H1 (cell line): ENCODE results near the gene ATP1A3. TPM values are rescaled to one million over a fixed set of nuclear protein-coding genes. Genes with fewer than 3 reads are reported as not detected.

ENCODE experiments used
- CBX8 ChIP-seq: fragments of 300-800, 300-1000 bp; sonication (generic); IDR thresholded peaks from 2 replicates; pipeline ENCODE4 v1.7.1; 2016; ENCODE audit warnings: low read depth, low read length, borderline replicate concordance
- CTBP2 ChIP-seq: IDR thresholded peaks from 2 replicates; pipeline ENCODE4 v1.7.0; 2011; ENCODE audit warnings: borderline replicate concordance, mild to moderate bottlenecking, moderate library complexity, mixed read lengths, low read length; ENCODE audit not compliant: insufficient read depth, insufficient read length
- EZH2 ChIP-seq: fragments of 200-600 bp; sonication (generic); IDR thresholded peaks from 2 replicates; pipeline ENCODE4 v1.7.1; 2012; ENCODE audit warnings: low read depth, mild to moderate bottlenecking, moderate library complexity, low read length, inconsistent platforms; ENCODE audit not compliant: severe bottlenecking
- RNF2 ChIP-seq: fragments of 200-900, 300-1000 bp; sonication (generic); IDR thresholded peaks from 2 replicates; pipeline ENCODE4 v1.7.1; 2016; ENCODE audit warnings: borderline replicate concordance, low read depth, mild to moderate bottlenecking, antibody characterized with exemption, low read length; ENCODE audit not compliant: poor library complexity, severe bottlenecking; ENCODE audit errors: missing control alignments
- SIX5 ChIP-seq: IDR thresholded peaks from 2 replicates; pipeline ENCODE4 v1.6.1; 2011; ENCODE audit warnings: mild to moderate bottlenecking, low read depth, low read length
- TCF12 ChIP-seq: IDR thresholded peaks from 2 replicates; pipeline ENCODE4 v1.6.1; 2011; ENCODE audit warnings: low read depth, mild to moderate bottlenecking, low read length
- YY1 ChIP-seq: IDR thresholded peaks from 2 replicates; pipeline ENCODE4 v1.6.1; 2011; ENCODE audit warnings: low read depth, mild to moderate bottlenecking, low read length
- polyA plus RNA-seq, 7 experiments: library from polyadenylated mRNA; depleted of rRNA in 3 of 7; stranded (reverse) in 5 of 7; unstranded in 2 of 7; fragments of >200 nt in 5 of 7; fragments of 200-250 nt in 2 of 7; gene quantifications; 1 replicate in 5 of 7; 2 replicates in 1 of 7; 4 replicates in 1 of 7; pipeline versions ENCODE4 v1.2.1 to v1.2.3, GENCODE V29; 2011 to 2013; ENCODE audit warnings: missing spikeins in 2 of 7, mixed read lengths in 2 of 7
- total RNA-seq: library from RNA; stranded (reverse); fragmentation: NEBNext Ultra II Directional; extraction: Animal tissue kit (Norgen Biotek cat#: 25700); gene quantifications from 2 replicates; pipeline ENCODE4 v1.2.1, GENCODE V29; 2021
- TF ChIP-seq, protein P1 (sequence below): fragments of 300-600 bp; sonication (generic); IDR thresholded peaks from 2 replicates; pipeline ENCODE4 v1.7.1; 2012; ENCODE audit warnings: low read length, moderate library complexity, mild to moderate bottlenecking, inconsistent platforms; ENCODE audit not compliant: insufficient replicate concordance

ATP1A3 gene
- total and polyA plus RNA-seq, 2 of the 8 experiments (the other 6 are each of a cell fraction or from before 2014, with no cell fraction given): 11.1 to 41.2 TPM

DNA sequence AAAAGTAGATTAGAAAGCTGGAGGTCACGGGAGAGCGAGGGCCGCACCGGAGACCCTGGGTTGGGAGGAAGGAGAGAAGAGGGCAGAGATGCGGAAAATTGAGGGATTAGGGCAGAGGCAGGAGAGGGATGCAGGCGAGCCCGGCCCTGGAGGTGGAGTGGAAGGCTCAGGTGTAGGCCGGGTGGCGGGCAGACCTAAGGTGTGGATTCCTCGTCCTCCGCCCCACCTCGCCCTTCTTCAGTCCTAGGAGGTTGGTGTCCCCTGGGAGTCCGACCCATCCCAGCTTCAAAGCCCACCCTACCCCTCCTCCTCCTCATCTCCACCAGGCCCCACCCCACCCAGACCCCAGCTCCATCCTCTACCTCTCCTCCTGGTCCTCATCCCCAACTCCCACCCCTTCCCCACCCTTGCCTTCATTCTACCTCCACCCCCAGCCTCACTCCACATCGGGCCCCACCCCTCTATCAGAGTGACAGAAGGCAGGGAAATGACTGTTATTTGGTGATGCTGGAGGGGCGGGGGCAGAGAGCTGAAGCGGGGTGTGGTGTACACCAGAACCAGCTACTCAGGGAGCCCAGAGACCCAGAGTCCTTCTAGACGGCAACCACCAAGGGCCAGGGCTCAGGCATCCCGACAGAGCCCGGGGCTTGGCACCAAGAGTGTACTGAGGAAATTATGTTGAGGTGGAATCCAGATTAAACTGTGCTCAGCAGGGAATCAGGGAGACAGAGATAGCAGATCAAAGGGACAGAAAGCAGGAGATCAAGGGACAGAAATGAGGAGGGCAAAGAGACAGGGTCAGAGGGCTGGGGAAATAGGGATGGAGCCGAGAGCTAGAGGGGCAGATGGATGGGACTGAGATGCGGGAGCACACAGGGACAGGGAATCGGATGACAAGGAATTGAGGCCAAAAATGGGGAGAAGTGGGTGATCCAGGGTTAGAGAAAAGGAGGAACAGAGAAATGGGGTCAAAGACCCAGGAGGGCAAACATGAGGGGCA is 72.2 kb downstream of the ATP1A3 start (continued):
- TF ChIP-seq CBX8: no peak
- no peak for TF ChIP-seq SIX5
- TF ChIP-seq YY1: no peak
- peak; percentile 86 for TF ChIP-seq EZH2
- TF ChIP-seq TCF12: no peak
- TF ChIP-seq RNF2: peak; percentile 60
- TF ChIP-seq CTBP2: peak; percentile 45
- TF ChIP-seq, protein P1, sequence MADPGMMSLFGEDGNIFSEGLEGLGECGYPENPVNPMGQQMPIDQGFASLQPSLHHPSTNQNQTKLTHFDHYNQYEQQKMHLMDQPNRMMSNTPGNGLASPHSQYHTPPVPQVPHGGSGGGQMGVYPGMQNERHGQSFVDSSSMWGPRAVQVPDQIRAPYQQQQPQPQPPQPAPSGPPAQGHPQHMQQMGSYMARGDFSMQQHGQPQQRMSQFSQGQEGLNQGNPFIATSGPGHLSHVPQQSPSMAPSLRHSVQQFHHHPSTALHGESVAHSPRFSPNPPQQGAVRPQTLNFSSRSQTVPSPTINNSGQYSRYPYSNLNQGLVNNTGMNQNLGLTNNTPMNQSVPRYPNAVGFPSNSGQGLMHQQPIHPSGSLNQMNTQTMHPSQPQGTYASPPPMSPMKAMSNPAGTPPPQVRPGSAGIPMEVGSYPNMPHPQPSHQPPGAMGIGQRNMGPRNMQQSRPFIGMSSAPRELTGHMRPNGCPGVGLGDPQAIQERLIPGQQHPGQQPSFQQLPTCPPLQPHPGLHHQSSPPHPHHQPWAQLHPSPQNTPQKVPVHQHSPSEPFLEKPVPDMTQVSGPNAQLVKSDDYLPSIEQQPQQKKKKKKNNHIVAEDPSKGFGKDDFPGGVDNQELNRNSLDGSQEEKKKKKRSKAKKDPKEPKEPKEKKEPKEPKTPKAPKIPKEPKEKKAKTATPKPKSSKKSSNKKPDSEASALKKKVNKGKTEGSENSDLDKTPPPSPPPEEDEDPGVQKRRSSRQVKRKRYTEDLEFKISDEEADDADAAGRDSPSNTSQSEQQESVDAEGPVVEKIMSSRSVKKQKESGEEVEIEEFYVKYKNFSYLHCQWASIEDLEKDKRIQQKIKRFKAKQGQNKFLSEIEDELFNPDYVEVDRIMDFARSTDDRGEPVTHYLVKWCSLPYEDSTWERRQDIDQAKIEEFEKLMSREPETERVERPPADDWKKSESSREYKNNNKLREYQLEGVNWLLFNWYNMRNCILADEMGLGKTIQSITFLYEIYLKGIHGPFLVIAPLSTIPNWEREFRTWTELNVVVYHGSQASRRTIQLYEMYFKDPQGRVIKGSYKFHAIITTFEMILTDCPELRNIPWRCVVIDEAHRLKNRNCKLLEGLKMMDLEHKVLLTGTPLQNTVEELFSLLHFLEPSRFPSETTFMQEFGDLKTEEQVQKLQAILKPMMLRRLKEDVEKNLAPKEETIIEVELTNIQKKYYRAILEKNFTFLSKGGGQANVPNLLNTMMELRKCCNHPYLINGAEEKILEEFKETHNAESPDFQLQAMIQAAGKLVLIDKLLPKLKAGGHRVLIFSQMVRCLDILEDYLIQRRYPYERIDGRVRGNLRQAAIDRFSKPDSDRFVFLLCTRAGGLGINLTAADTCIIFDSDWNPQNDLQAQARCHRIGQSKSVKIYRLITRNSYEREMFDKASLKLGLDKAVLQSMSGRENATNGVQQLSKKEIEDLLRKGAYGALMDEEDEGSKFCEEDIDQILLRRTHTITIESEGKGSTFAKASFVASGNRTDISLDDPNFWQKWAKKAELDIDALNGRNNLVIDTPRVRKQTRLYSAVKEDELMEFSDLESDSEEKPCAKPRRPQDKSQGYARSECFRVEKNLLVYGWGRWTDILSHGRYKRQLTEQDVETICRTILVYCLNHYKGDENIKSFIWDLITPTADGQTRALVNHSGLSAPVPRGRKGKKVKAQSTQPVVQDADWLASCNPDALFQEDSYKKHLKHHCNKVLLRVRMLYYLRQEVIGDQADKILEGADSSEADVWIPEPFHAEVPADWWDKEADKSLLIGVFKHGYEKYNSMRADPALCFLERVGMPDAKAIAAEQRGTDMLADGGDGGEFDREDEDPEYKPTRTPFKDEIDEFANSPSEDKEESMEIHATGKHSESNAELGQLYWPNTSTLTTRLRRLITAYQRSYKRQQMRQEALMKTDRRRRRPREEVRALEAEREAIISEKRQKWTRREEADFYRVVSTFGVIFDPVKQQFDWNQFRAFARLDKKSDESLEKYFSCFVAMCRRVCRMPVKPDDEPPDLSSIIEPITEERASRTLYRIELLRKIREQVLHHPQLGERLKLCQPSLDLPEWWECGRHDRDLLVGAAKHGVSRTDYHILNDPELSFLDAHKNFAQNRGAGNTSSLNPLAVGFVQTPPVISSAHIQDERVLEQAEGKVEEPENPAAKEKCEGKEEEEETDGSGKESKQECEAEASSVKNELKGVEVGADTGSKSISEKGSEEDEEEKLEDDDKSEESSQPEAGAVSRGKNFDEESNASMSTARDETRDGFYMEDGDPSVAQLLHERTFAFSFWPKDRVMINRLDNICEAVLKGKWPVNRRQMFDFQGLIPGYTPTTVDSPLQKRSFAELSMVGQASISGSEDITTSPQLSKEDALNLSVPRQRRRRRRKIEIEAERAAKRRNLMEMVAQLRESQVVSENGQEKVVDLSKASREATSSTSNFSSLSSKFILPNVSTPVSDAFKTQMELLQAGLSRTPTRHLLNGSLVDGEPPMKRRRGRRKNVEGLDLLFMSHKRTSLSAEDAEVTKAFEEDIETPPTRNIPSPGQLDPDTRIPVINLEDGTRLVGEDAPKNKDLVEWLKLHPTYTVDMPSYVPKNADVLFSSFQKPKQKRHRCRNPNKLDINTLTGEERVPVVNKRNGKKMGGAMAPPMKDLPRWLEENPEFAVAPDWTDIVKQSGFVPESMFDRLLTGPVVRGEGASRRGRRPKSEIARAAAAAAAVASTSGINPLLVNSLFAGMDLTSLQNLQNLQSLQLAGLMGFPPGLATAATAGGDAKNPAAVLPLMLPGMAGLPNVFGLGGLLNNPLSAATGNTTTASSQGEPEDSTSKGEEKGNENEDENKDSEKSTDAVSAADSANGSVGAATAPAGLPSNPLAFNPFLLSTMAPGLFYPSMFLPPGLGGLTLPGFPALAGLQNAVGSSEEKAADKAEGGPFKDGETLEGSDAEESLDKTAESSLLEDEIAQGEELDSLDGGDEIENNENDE: no peak
